Kidney tubule cell (primary cell): ENCODE results near the gene EXD3.
A peak's percentile ranks its signal among the peaks of the same experiment; 100 is the strongest.

Source experiments
- DNase-seq: peaks from one replicate; pipeline ENCODE4 v3.0.0-alpha.2; 2018; ENCODE audit warnings: low spot score

EXD3 gene

DNA sequence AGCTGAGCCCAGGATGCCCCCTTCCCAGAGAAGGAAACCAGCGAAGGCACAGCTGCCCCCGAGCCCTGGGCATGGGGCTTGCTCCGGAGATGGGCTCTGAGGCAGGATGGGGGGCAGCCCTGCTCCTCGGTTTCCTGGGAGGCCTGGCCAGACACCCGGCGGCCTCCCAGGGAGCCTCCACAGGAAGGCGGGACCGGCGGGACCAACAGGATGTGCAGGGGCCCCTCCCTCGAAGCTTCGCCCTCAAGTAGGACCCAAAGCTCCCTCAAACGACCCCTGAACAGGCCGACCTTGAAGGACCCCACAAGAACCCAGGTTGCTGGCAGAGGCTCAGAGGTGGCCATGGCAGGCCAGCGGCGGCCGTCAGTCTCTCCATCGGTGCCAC lies 11.7 kb downstream of the EXD3 start:
- peak; percentile 28 for DNase-seq

DNA sequence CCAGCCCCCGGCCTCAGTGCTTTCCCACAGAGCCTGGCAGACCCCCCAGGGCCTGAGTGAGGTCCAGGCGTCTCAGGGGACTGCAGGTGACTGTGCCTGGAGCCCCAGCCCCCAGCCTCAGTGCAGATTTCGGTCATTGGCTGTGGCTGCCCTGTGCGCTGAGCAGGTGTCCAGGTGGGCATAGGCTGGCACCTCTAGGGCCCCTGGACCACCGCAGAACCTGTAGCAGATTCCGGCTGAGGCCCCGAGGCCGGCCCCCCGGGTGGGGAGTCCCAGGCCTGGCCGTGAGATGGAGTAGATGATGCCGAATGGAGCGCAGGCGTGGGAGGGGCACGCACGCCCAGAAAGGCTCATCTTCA lies 12.1 kb downstream of the EXD3 start:
- no peak for DNase-seq

DNA sequence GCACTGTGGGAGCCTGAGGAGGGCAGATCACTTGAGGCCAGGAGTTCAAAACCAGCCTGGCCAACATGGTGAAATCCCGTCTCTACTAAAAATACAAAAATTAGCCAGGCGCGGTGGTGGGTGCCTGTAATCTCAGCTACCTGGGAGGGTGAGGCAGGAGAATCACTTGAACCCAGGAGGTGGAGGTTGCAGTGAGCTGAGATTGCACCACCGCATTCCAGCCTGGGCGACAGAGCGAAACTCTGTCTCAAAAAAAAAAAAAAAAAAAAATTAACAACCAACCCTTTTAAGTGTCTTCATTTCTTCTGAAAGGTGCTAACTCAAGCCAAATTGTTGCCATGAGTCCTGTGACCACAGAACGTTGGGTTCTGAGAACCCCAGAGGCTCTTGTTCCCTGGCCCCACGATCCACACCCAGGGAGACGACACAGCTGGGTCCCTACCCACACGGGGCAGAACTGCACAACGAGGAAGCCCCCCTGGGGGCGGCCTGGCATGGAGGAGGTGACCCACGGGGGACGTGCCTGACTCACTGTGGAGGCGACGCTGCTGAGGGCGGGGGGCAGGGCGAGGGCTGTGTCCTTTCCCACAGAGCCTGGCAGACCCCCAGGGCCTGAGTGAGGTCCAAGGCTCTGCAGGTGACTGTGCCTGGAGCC lies 12.6 kb downstream of the EXD3 start:
- peak; percentile 29 for DNase-seq

DNA sequence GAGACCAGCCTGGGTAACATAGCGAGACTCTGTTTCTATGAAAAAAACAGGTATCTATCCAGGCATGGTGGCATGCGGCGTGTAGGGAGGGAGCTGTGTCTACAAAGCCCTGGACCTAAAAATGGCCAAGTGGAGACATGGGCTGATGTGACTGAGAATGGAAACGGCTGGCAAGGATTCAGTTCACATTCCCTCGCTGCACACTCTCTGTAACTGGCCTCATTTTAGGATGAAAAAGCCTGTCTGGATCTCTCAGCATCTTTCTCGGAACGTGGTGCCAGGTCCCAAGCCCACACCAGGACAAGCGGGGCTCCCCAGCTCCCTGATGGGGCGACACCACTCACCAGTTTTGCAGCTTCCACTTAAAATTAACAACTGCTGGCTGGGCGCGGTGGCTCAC lies 13.4 kb downstream of the EXD3 start:
- DNase-seq = no peak

DNA sequence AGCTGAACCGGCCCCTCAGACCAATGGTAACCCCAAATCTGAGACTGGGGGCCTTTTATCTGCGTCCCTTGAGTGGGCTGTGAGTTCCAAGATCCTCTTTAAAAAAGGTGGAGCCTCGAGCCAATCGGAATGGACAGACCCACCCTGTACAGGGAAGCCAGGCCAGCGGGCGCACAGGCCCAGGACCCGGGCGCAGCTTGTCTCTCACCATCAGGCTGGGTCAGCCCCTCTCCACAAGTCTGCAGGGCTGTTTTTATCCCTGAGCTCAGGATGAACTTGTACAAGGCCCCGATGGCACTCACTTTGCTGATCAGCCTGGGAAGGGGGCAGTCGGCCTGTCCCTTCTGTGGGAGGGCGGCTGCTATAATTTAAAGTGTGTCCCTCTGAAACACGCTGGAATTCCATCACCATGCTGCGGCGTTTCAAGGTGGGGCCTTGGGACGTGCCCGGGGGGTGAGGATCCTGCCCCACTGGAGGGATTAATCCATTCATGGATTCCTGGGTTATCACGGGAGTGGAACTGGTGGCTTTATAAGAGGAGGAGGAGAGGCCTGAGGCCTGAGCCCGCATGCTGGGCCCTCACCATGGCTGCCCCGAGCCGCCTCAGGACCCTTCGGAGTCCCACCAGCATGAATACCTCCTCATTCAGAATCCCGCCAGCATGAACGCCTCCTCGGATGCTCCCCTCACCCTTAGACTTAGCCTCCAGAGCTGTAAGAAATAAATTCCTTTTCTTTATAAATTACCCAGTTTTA lies 14.1 kb downstream of the EXD3 start:
- DNase-seq = no peak

DNA sequence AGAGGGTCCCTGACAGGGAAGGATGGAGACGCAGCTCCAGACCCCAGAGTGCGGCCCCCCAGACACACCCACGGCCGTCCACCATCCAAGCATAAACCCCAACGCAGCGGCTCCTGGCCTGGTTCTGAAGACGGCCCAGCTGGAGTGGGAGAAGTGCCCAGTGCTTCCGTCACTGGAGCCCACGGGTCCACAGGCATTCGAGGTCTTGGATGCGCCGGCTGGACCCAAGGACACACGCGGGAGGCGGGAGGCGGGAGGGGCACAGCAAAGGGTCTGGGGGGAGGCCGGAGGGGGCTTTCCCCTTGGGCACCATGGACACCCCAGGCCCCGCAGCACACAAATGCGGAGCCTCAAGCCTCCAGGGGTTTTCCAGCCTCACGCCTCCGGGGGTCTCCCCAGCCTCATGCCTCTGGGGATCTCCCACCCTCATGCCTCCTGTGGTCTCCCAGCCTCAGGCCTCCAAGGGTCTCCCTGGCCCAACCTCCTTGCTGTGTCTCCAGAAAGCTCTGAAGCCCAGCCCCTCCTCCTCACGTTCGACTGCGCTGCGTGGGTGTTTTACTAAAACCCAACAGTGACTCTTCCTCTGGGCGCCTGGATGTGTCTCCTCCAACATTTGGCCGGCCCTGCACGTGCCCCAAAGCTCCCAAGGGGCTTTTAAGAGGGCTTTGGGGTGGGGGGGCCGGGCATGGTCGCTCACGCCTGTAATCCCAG lies 15.2 kb downstream of the EXD3 start:
- no peak for DNase-seq

DNA sequence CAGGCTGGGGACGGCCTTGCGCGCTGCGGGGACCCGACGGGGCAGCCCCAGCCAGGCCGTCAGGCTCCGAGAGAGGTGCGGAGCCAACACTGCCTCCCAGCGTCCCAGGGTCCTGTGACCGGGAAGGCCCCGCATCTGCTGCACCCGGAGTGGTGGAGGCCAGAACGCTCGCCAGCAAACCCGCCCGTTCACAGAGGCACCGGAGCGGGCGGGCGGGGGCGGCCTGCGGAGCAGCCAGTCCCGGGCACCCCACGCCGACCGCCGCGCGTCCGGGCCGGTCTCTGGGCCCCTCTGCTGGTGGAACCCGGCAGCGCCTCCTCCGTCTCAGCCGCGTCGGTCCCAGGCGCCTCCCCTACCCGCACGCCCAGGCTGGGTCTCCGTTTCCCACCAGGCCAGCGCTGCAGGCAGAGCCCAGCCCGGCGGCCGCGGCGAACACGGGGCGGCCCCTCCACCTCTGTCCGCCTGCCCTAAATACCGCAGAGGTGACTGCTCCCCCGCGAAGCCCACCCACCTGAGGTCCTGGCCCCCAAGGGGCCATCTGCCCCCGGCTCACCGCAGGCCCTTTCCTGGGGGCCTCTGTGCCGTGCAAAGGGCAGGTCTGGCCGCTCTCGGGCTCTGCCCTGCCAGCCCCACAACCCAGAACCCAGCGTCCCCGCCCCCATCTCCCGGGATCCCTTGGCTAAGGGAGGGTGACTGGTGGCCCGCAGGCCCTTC lies 15.9 kb downstream of the EXD3 start:
- peak; percentile 53 for DNase-seq

DNA sequence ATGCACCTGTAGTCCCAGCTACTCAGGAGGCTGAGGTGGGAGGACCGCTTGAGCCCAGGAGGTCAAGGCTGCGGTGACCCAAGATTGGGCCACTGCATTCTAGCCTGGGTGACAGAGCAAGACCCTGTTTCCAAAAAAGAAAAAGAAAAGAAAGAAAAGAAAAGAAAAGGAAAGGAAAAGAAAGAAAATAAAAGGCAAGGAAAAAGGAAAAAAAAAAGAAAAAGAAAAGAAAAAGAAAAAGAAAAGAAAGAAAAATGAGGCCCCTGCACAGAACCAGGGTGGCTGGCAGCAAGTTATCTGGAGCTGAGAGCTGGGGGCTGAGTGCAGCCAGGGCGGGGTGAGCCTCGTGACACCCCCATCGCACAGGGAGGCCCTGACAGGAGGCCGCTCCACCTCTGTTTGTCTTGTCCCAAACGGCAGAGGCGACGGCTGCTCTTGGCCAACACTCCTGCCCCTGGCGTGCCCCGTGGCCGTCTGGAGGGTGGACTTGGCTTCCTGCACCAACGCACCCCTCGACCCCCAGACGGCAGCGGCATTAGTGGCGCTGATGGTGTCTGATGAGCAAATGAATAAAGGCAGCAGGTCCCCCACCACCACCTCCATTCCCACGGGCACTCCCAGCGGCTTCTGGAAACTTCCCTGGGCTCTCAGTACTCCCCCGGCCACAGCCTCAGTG lies 16.7 kb downstream of the EXD3 start:
- no peak for DNase-seq

DNA sequence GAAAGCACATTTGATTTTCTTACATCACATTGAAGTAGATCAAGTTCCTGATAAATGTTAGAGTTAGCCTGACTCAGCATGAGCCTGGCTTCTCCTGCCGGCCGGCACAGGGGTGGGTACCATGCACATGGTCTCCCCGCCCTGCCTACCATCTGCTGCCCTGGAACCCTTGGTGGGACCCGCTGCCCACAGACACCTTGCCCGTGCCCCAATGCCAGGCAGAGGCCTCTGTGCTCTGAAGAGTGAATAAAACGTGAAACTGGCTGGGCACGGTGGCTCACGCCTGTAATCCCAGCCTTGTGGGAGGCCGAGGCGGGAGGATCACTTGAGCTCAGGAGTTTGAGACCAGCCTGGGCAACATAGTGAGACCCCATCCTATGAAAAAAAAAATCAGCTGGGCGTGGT lies 17.3 kb downstream of the EXD3 start:
- DNase-seq = no peak

DNA sequence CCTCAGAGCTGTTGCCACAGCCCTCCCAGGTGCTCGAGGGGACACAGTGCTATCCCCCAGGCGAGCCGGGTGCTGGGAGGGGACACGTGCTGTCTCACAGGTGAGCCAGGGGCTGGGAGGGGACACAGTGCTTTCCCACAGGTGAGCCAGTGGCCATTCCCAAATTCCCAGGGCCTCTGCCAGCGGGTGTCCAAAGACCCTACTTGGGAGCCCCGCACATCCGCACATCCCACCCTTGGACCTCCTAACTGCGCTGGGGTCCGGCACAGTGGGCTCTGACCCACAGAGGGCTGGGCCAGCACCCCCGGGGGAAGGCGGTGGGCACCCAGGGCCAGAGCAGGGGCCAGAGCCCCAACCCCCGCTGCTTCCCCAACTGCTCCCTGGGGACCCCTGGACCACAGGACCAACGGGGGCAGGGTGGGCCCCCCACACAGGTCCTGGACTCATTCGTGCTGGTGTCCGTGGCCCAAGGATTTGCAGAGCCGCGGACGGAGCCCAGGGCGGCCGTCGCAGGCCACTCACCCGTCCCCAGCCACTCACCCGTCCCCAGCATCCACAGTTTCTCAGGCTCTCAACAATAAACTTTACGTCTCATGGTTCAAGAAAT lies 17.9 kb downstream of the EXD3 start:
- DNase-seq = no peak

DNA sequence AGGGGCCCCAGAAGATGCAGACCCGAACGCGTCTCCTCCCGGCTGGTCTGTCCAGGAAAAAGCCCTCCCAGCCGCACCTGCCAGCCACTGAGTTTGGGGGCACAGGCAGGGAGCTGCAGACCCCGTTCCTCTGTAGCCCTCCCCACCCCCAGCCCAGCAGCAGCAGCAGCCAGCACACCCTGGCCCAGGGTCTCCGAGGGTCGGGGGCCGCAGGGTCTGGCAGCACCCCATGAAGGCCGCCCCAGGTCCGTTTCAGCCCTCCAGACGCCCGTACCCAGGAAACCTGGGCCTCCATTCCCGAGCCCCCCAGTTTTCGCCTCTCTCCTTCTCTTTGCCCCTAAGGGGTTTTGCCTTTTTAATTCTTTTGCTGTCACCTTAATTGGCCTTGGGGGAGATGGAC lies 19.7 kb downstream of the EXD3 start:
- no peak for DNase-seq

DNA sequence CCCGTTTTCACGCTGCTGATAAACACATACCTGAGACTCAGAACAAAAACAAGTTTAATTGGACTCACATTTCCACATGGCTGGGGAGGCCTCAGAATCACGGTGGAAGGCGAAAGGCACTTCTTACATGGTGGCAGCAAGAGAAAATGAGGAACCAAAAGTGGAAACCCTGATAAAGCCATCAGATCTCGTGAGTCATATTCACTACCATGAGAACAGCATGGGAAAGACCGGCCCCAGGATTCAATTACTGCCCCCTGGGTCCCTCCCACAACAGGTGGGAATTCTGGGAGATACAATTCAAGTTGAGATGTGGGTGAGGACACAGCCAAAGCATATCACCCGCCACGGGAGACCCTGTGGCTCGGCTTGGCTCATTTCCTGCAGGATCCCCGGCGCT lies 20.2 kb downstream of the EXD3 start:
- DNase-seq = no peak

DNA sequence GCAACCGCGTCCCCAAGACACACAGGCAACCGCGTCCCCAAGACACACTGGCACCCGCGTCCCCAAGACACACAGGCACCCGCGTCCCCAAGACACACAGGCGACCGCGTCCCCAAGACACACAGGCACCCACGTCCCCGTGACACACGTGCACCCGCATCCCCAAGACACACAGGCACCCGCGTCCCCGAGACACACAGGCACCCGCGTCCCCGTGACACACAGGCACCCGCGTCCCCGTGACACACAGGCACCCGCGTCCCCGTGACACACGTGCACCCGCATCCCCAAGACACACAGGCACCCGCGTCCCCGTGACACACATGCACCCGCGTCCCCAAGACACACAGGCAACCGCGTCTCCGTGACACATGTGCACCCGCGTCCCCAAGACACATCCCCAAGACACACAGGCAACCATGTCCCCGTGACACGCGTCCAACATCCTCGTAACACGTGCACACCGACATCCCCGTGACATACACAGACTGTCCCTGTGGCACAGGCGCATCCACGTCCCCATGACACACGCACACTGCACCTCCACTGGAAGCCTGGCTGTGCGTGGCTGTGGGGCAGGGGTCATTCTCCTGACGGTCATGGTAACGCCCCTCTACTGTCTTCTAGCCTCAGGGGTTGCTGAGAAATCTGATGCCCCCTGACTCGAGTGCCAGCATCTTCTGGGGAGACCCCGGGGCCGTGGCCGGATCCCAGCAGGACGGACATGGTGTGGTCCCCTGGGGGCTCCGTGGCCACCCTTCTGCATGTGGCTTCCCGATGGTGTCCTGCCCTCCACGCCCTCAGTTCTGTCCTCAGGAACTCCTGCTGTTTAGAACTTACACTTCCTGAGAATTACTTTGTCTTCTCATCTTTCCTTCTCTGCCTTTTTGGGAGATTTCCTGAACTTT lies 24.1 kb downstream of the EXD3 start:
- no peak for DNase-seq

DNA sequence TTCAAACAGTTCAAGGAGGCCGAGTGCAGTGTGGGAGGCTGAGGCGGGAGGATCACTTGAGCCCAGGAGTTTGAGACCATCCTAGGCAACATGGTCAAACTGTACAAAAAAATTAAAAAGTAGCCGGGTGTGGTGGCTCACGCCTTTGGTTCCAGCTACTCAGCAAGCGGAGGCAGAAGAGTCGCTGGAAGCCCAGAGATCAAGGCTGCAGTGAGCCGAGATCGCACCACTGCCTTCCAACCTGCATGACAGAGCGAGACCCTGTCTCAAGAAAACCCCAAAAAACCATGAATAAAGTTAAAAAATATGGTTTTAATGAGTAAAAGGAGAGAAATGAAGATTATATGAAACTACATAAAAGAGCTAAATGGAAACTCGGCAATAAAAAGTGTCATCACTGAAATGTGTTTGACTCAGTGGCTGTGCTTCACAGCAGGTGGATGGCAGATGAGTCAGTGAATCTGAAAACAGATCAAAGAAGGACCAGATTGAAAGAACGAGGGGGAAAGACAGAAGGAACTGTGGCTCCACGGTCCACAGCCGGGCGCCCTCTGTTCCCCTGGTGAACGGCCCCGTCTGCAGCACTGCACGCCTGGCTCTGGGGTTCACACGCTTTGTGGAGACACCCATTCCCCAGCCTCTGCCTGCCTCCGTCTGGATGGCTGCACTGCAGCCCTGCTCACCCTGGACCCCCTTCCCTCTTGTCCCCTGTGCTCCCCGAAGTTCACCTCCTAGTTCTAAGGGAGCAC lies 25.1 kb downstream of the EXD3 start:
- DNase-seq = no peak

DNA sequence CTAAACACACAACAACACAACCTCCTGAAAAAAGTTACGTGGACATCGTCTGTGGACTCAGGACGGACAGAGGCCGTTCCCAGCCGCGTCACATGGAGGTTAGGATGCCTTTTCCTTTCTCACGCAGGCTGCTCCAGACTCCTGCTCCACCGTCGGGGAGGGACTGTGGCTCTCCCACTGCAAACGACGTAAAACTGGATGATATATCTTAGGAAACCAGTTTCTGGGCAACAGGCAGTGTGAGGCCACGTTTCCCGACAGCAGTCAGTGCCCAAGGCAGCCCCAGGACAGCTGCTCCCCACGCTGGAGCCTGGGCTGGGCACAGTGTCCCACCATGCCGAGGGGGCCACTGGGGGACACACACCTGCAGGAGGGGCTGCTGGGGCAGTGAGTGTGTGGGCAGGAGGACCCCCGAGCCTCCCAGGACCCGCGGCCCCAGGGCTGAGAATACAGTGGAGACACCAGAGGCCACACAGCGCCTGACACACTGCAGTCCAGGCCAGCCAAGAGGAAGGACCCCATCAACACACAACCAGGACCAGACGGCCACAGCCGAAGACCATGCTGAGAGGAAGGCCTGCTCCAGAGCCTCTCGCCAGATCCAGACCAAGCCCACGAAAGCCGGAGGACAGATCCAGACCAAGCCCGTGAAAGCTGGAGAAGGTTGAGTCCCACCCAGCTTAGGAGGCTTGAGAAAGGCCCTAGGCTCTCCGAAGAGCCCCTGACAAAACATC lies 26.2 kb downstream of the EXD3 start:
- DNase-seq = no peak

DNA sequence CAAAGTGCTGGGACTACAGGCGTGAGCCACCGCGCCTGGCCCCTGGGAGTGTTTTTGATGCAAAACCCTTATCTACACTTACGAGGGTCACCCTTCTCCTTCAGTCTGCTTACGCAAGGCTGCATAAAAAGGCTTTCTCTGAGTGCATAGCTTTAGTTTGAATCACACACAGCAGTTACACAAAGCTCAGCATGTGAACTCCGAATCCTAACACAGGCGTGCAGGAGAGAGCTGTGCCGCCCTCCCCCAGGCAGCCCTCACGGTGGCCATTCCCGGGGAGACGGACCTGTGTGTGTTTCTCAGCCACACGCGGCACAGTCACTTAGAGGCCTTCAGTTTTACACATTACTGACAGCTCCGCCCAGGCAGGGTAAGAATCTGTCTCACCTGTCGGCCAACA lies 26.7 kb downstream of the EXD3 start:
- DNase-seq = no peak

DNA sequence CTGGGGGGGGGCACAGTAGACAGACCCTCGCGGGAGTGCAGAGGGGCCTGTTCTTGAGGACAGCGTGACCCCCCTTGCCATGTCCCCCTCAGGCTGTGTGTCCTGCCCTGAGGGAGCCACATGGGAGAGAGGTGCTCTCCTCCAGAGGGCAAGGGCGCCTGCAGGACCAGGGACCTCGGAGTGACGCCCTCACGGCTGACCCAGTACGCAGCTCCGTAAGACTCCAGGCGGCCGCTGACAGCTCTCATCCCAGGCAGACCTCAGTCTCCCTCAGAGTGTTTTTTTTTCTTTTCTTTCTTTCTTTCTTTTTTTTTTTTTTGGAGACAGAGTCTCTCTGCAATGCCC lies 27.3 kb downstream of the EXD3 start:
- DNase-seq = no peak

DNA sequence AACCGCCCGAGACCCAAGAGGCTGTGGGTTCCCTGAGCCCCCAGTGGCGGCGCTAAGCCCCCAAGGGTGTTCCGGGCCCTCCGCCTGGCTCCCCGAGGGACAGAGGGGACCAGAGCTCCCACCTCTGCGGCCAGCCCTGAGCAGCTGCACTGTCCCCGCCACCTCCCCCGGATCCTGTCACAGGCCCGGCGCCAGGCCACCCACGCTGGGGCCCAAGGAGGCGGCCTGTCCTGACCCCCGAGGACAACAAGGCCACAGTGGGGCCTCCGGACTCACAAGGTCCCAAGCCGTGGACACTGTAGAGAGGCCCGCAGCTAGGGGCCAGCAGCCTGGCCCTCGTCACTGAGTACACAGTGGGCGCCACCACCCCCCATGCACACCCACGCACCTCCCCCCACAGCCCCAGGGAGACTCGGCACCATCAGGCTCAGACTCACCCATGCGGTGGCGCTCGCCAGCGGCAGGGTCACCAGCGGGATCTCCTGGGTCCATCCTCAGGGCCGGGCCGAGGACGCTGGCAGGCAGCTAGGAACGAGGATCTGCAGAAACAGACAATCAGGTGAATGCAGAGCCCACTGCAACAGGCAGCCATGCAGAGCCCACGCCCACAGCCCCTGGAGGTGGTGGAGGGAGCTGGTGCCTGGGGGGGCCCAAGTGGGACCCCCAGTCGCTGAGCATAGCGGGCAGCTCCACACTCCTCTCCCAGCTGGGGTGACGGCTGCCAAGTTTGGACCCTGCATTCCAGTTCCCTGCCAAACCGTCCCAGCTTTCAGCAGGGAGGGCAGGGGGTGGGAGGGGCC lies 27.9 kb downstream of the EXD3 start:
- no peak for DNase-seq
